GM23248 (cell line): ENCODE data around the gene IFT81. TPM values are rescaled to one million over a fixed set of nuclear protein-coding genes. Genes with fewer than 3 reads are reported as not detected.
"Not testable (repeated sequence)": the region's sequence is repeated elsewhere in the genome, so short reads cannot be mapped to it uniquely, and the experiment has no call there.

Source experiments
- DNase-seq: peaks from one replicate; pipeline ENCODE4 v3.0.0-alpha.2; 2015
- H2AFZ ChIP-seq: fragments of 200-600 bp; sonication (generic); 2 replicates; pipeline ENCODE4 v1.6.1; 2016; ENCODE audit warnings: antibody characterized with exemption
- H3F3A ChIP-seq: fragments of 200-600 bp; sonication (generic); 2 replicates; pipeline ENCODE4 v1.6.1; 2016; ENCODE audit warnings: mild to moderate bottlenecking, antibody characterized with exemption, mixed run types; ENCODE audit not compliant: insufficient read depth
- H3K27ac ChIP-seq: fragments of 200-600 bp; sonication (generic); 2 replicates; pipeline ENCODE4 v1.5.1; 2016; ENCODE audit warnings: mild to moderate bottlenecking
- H3K27me3 ChIP-seq: fragments of 200-600 bp; sonication (generic); replicated peaks from 2 replicates; pipeline ENCODE4 v1.6.1; 2016; ENCODE audit warnings: mild to moderate bottlenecking; ENCODE audit not compliant: insufficient read depth
- H3K36me3 ChIP-seq: fragments of 200-600 bp; sonication (generic); 2 replicates; pipeline ENCODE4 v1.6.1; 2016; ENCODE audit warnings: low read depth, mild to moderate bottlenecking
- H3K4me1 ChIP-seq: fragments of 200-600 bp; sonication (generic); 2 replicates; pipeline ENCODE4 v1.6.1; 2016; ENCODE audit warnings: mild to moderate bottlenecking; ENCODE audit not compliant: insufficient read depth
- H3K4me2 ChIP-seq: fragments of 200-600 bp; sonication (generic); one replicate; pipeline ENCODE4 v1.6.1; 2016; ENCODE audit warnings: mild to moderate bottlenecking; ENCODE audit not compliant: unreplicated experiment
- H3K4me3 ChIP-seq: fragments of 200-600 bp; sonication (generic); 2 replicates; pipeline ENCODE4 v1.5.1; 2016; ENCODE audit warnings: mild to moderate bottlenecking
- H3K79me2 ChIP-seq: fragments of 200-600 bp; sonication (generic); 2 replicates; pipeline ENCODE4 v1.6.1; 2016; ENCODE audit warnings: mild to moderate bottlenecking; ENCODE audit not compliant: insufficient read depth
- H3K9ac ChIP-seq: fragments of 200-600 bp; sonication (generic); 2 replicates; pipeline ENCODE4 v1.6.1; 2016; ENCODE audit warnings: mild to moderate bottlenecking
- H3K9me2 ChIP-seq: fragments of 200-600 bp; sonication (generic); 2 replicates; pipeline ENCODE4 v1.6.1; 2016; ENCODE audit warnings: mixed run types, mild to moderate bottlenecking, moderate library complexity; ENCODE audit not compliant: insufficient read depth
- H3K9me3 ChIP-seq: fragments of 200-600 bp; sonication (generic); one replicate; pipeline ENCODE4 v1.6.1; 2017; ENCODE audit warnings: low read depth
- H4K20me1 ChIP-seq: fragments of 200-600 bp; sonication (generic); 2 replicates; pipeline ENCODE4 v1.6.0; 2016; ENCODE audit not compliant: insufficient read depth
- EZH2 ChIP-seq: fragments of 200-600 bp; sonication (generic); IDR thresholded peaks from 2 replicates; pipeline ENCODE4 v1.6.1; 2018; ENCODE audit warnings: antibody characterized with exemption, mild to moderate bottlenecking; ENCODE audit not compliant: insufficient read depth, poor library complexity, severe bottlenecking
- EZH2phosphoT487 ChIP-seq: fragments of 200-600 bp; sonication (generic); IDR thresholded peaks from 2 replicates; pipeline ENCODE4 v1.6.1; 2018; ENCODE audit warnings: antibody characterized with exemption, moderate library complexity, mild to moderate bottlenecking, low read depth; ENCODE audit not compliant: insufficient read depth
- WGBS, 2 experiments: methylation state at CpG; one replicate each; pipeline ENCODE4 v1.1.6; 2015 to 2017; ENCODE audit warnings: low lambda C conversion rate in 2 of 2, low coverage in 1 of 2; ENCODE audit errors: missing lambda C conversion rate in 2 of 2; 5-methylcytosine and 5-hydroxymethylcytosine counted together
- in situ Hi-C: fragments of 300-500 bp; cut with MboI; formaldehyde crosslinking; loops from 2 replicates; pipeline ENCODE4 v1.15.0; 2020
- polyA plus RNA-seq: library from polyadenylated mRNA; unstranded; fragments of >200 nt; fragmentation: Nextera tagmentation; extraction: Ambion mirVana; gene quantifications from 2 replicates; pipeline ENCODE4 v1.2.1, GENCODE V29; 2016
- total RNA-seq: library from RNA; depleted of rRNA; stranded (reverse); fragments of >200 nt; shearing (Covaris generic); gene quantifications from 2 replicates; pipeline ENCODE4 v1.2.3, GENCODE V29; 2014

The IFT81 gene
- total and polyA plus RNA-seq, 2 experiments from 2014 or later: 9.5 to 14.0 TPM

- H3K9ac ChIP-seq: peak overlapping the region; percentile 32; the same call in 1 of the 2 replicates
- no peaks in the 10 kb centered on the region for H3K27me3 ChIP-seq
- H3K4me2 ChIP-seq: no peak overlapping the region
- H3K27ac ChIP-seq: no peak overlapping the region
- H3K36me3 ChIP-seq: no peaks in the 10 kb centered on the region
- H3K4me1 ChIP-seq: peaks cover 7% of the 10 kb centered on the region; the same call in 1 of the 2 replicates
- no peaks in the 10 kb centered on the region for H3K9me3 ChIP-seq
- no peak for TF ChIP-seq EZH2phosphoT487
- TF ChIP-seq EZH2: no peak
- WGBS, 2 experiments: 89 to 92% methylated on average over 9 of the region's 9 CpGs
- H3K79me2 ChIP-seq: no peaks in the 10 kb centered on the region
- H3F3A ChIP-seq: no peaks in the 10 kb centered on the region
- H3K9me2 ChIP-seq: no peaks in the 10 kb centered on the region
- DNase-seq: no peak
- H2AFZ ChIP-seq: peak overlapping the region; percentile 53; the same call in 1 of the 2 replicates
- no peaks in the 10 kb centered on the region for H4K20me1 ChIP-seq
- in situ Hi-C loops: no loop called here
- no peak overlapping the region for H3K4me3 ChIP-seq
Observed at GRCh38 chr12:110252716-110253115, 128.6 kb downstream of the IFT81 start.

GRCh38 chr12:110253176-110253575 is 129.0 kb downstream of the IFT81 start:
- in situ Hi-C loops: no loop called here
- Histone ChIP-seq H3K9me3 (no peaks in the 10 kb centered on the region), H3F3A (no peaks in the 10 kb centered on the region), H2AFZ (peak overlapping the region; percentile 53), H3K79me2 (no peaks in the 10 kb centered on the region), H3K36me3 (no peaks in the 10 kb centered on the region), H3K27me3 (no peaks in the 10 kb centered on the region), H4K20me1 (no peaks in the 10 kb centered on the region), H3K9ac (peak overlapping the region; percentile 32; the same call in 1 of the 2 replicates), H3K4me3 (no peak overlapping the region), H3K9me2 (no peaks in the 10 kb centered on the region), H3K4me2 (no peak overlapping the region), H3K4me1 (peaks cover 7% of the 10 kb centered on the region; the same call in 1 of the 2 replicates), H3K27ac (peak overlapping the region; percentile 38)
- TF ChIP-seq EZH2 (no peak), EZH2phosphoT487 (no peak)
- DNase-seq: peak; percentile 34
- WGBS, 2 experiments: 32 to 38% methylated on average over 9 of the region's 9 CpGs

- no peaks in the 10 kb centered on the region for H4K20me1 ChIP-seq
- no peak overlapping the region for H3K9ac ChIP-seq
- TF ChIP-seq EZH2 (no peak), EZH2phosphoT487 (no peak)
- H3K27ac ChIP-seq: no peak overlapping the region
- no peak for DNase-seq
- H3K4me2 ChIP-seq: no peak overlapping the region
- peaks cover 7% of the 10 kb centered on the region; the same call in 1 of the 2 replicates for H3K4me1 ChIP-seq
- H3K9me2 ChIP-seq: no peaks in the 10 kb centered on the region
- in situ Hi-C loops: no loop called here
- no peaks in the 10 kb centered on the region for H3K79me2 ChIP-seq
- no peaks in the 10 kb centered on the region for H3F3A ChIP-seq
- H3K4me3 ChIP-seq: no peak overlapping the region
- WGBS, 2 experiments: 96% methylated on average over 6 of the region's 6 CpGs
- H3K9me3 ChIP-seq: no peaks in the 10 kb centered on the region
- no peaks in the 10 kb centered on the region for H3K27me3 ChIP-seq
- no peak overlapping the region for H2AFZ ChIP-seq
- no peaks in the 10 kb centered on the region for H3K36me3 ChIP-seq
Observed at GRCh38 chr12:110254971-110255540, 130.9 kb downstream of the IFT81 start.

- H3K9me2 ChIP-seq, in situ Hi-C loops, H3K27me3 ChIP-seq, H3K9ac ChIP-seq, H3K4me1 ChIP-seq, H4K20me1 ChIP-seq, H3K27ac ChIP-seq, DNase-seq, H3K4me2 ChIP-seq, H3K79me2 ChIP-seq, H3K4me3 ChIP-seq, H2AFZ ChIP-seq, H3K36me3 ChIP-seq, H3K9me3 ChIP-seq, H3F3A ChIP-seq: not testable (repeated sequence)
- 94 to 98% methylated on average over 11 of the region's 11 CpGs for WGBS, 2 experiments
Observed at GRCh38 chr12:110255890-110256456, 131.8 kb downstream of the IFT81 start.
